ENCODE measurements around the gene RGS17.
A peak's percentile ranks its signal among the peaks of the same experiment; 100 is the strongest.

The RGS17 gene

GRCh38 chr6:152982904-152983636 is 148.0 kb downstream of the RGS17 start, which contains the start of gene FBXO5:
TSS of gene FBXO5 (minus strand) at chr6:152983041. CDS start at chr6:152982959, 82 bp downstream.
- H3K4me3 ChIP-seq (ENCODE audit: low read depth, low read length): peak within 1 kb of the TSS; percentile 78
- TF ChIP-seq CTCF (IDR thresholded peaks at IDR 0.05; ENCODE audit: borderline replicate concordance, insufficient read depth, low read depth, low read length): no peak

- no peak for TF ChIP-seq CTCF (IDR thresholded peaks at IDR 0.05; ENCODE audit: borderline replicate concordance, insufficient read depth, low read depth, low read length)
- H3K4me3 ChIP-seq (ENCODE audit: low read depth, low read length): peak overlapping the region; percentile 78
Observed at GRCh38 chr6:152981989-152982903, 148.8 kb downstream of the RGS17 start.

- TF ChIP-seq CTCF (IDR thresholded peaks at IDR 0.05; ENCODE audit: borderline replicate concordance, insufficient read depth, low read depth, low read length): no peak
- H3K4me3 ChIP-seq (ENCODE audit: low read depth, low read length): peak overlapping the region; percentile 17
Observed at GRCh38 chr6:152981219-152981618, 149.9 kb downstream of the RGS17 start.

GRCh38 chr6:152980656-152981055 is 150.4 kb downstream of the RGS17 start:
- no peak for TF ChIP-seq CTCF (IDR thresholded peaks at IDR 0.05; ENCODE audit: borderline replicate concordance, insufficient read depth, low read depth, low read length)
- H3K4me3 ChIP-seq (ENCODE audit: low read depth, low read length): no peak overlapping the region

GRCh38 chr6:152979116-152979515 is 152.0 kb downstream of the RGS17 start:
- TF ChIP-seq CTCF (IDR thresholded peaks at IDR 0.05; ENCODE audit: borderline replicate concordance, insufficient read depth, low read depth, low read length): no peak
- no peak overlapping the region for H3K4me3 ChIP-seq (ENCODE audit: low read depth, low read length)

GRCh38 chr6:152978058-152978457 is 153.0 kb downstream of the RGS17 start:
- no peak overlapping the region for H3K4me3 ChIP-seq (ENCODE audit: low read depth, low read length)
- TF ChIP-seq CTCF (IDR thresholded peaks at IDR 0.05; ENCODE audit: borderline replicate concordance, insufficient read depth, low read depth, low read length): no peak

Measured in GM12875 (cell line).